Measurements from ENCODE around the gene MORN5.

DNA sequence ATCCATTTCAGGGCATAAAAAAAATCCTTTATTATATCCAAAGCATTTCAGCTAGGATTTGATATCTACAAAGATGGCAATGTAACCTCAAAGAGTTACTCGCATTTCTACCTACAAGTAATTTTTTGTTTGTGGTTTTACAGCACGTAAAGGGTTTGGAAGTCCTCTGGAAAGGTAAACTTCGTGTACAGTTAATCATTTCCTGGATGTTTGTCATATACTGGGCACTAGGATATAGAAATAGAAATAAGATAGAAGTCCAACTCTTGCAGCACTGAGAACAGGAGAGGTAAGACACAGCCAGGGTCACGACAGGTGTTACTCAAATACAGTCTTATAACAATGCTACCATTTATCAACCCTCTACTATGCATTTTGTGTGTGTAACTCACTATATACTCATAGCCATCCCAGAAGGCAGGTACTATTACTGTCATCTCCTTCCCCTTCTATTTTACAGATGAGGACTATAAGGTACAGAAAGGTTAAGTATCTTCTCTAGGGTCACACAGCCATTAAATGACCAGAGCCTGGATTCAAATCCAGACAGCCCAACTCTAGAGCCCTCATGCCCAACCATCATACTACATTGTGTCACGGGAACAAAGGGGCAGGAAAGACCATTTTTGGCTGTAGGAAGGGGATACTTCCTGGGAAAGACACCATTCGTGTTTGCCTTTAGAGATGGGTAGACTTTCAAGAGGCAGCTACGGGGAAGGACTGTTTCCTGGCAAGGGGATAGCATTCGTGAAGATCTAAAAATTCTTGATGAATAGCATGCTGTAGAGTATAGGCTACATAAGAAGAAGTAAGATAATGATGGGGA is 19.1 kb upstream of the MORN5 start:
- TF ChIP-seq, protein P1, sequence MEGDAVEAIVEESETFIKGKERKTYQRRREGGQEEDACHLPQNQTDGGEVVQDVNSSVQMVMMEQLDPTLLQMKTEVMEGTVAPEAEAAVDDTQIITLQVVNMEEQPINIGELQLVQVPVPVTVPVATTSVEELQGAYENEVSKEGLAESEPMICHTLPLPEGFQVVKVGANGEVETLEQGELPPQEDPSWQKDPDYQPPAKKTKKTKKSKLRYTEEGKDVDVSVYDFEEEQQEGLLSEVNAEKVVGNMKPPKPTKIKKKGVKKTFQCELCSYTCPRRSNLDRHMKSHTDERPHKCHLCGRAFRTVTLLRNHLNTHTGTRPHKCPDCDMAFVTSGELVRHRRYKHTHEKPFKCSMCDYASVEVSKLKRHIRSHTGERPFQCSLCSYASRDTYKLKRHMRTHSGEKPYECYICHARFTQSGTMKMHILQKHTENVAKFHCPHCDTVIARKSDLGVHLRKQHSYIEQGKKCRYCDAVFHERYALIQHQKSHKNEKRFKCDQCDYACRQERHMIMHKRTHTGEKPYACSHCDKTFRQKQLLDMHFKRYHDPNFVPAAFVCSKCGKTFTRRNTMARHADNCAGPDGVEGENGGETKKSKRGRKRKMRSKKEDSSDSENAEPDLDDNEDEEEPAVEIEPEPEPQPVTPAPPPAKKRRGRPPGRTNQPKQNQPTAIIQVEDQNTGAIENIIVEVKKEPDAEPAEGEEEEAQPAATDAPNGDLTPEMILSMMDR (IDR thresholded peaks at IDR 0.05; ENCODE audit: low read depth, low read length, missing input control): no peak
- TF ChIP-seq RAD21 (IDR thresholded peaks at IDR 0.05) (no peak), TAF1 (conservative IDR thresholded peaks at IDR 0.05) (no peak), YY1 (IDR thresholded peaks at IDR 0.05) (no peak), NR2F2 (IDR thresholded peaks at IDR 0.05) (no peak), SP1 (IDR thresholded peaks at IDR 0.05) (no peak), FOXA1 (IDR thresholded peaks at IDR 0.05) (no peak), JUND (IDR thresholded peaks at IDR 0.05) (no peak), HNF4G (IDR thresholded peaks at IDR 0.05) (no peak)
- TF ChIP-seq, protein P2, sequence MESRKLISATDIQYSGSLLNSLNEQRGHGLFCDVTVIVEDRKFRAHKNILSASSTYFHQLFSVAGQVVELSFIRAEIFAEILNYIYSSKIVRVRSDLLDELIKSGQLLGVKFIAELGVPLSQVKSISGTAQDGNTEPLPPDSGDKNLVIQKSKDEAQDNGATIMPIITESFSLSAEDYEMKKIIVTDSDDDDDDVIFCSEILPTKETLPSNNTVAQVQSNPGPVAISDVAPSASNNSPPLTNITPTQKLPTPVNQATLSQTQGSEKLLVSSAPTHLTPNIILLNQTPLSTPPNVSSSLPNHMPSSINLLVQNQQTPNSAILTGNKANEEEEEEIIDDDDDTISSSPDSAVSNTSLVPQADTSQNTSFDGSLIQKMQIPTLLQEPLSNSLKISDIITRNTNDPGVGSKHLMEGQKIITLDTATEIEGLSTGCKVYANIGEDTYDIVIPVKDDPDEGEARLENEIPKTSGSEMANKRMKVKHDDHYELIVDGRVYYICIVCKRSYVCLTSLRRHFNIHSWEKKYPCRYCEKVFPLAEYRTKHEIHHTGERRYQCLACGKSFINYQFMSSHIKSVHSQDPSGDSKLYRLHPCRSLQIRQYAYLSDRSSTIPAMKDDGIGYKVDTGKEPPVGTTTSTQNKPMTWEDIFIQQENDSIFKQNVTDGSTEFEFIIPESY (IDR thresholded peaks at IDR 0.05): no peak
- TF ChIP-seq, protein P3, sequence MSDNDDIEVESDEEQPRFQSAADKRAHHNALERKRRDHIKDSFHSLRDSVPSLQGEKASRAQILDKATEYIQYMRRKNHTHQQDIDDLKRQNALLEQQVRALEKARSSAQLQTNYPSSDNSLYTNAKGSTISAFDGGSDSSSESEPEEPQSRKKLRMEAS (IDR thresholded peaks at IDR 0.05): no peak
- TF ChIP-seq, protein P4, sequence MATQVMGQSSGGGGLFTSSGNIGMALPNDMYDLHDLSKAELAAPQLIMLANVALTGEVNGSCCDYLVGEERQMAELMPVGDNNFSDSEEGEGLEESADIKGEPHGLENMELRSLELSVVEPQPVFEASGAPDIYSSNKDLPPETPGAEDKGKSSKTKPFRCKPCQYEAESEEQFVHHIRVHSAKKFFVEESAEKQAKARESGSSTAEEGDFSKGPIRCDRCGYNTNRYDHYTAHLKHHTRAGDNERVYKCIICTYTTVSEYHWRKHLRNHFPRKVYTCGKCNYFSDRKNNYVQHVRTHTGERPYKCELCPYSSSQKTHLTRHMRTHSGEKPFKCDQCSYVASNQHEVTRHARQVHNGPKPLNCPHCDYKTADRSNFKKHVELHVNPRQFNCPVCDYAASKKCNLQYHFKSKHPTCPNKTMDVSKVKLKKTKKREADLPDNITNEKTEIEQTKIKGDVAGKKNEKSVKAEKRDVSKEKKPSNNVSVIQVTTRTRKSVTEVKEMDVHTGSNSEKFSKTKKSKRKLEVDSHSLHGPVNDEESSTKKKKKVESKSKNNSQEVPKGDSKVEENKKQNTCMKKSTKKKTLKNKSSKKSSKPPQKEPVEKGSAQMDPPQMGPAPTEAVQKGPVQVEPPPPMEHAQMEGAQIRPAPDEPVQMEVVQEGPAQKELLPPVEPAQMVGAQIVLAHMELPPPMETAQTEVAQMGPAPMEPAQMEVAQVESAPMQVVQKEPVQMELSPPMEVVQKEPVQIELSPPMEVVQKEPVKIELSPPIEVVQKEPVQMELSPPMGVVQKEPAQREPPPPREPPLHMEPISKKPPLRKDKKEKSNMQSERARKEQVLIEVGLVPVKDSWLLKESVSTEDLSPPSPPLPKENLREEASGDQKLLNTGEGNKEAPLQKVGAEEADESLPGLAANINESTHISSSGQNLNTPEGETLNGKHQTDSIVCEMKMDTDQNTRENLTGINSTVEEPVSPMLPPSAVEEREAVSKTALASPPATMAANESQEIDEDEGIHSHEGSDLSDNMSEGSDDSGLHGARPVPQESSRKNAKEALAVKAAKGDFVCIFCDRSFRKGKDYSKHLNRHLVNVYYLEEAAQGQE (IDR thresholded peaks at IDR 0.05): no peak

Measured in liver (tissue), 3 donors.